DND-41 (cell line): ENCODE data around the gene ALG12.

ENCODE experiments used
- ATAC-seq: fragments of 200-7000 bp; cut with Tn5 transposase; 3 replicates; pipeline ENCODE4 v1.9.1; 2021; ENCODE audit warnings: low read depth; ENCODE audit not compliant: insufficient read depth
- DNase-seq: peaks from one replicate; pipeline ENCODE4 v3.0.0-alpha.2; 2020
- H2AFZ ChIP-seq: 2 replicates; pipeline ENCODE4 v1.6.0; 2012; ENCODE audit warnings: low read depth, low read length
- H3K27ac ChIP-seq: 2 replicates; pipeline ENCODE4 v1.5.1; 2012; ENCODE audit warnings: low read length, inconsistent platforms
- H3K27me3 ChIP-seq: fragments of 200-600 bp; sonication (generic); 2 replicates; pipeline ENCODE4 v1.6.0; 2012; ENCODE audit warnings: low read length, mild to moderate bottlenecking, inconsistent platforms; ENCODE audit not compliant: insufficient read depth, poor library complexity
- H3K36me3 ChIP-seq: 2 replicates; pipeline ENCODE4 v1.5.1; 2012; ENCODE audit warnings: low read length, inconsistent platforms; ENCODE audit not compliant: insufficient read depth
- H3K4me1 ChIP-seq: 2 replicates; pipeline ENCODE4 v1.5.1; 2012; ENCODE audit warnings: mild to moderate bottlenecking, low read length; ENCODE audit not compliant: insufficient read depth
- H3K4me2 ChIP-seq: 2 replicates; pipeline ENCODE4 v1.6.0; 2012; ENCODE audit warnings: mild to moderate bottlenecking, moderate library complexity, low read length, inconsistent platforms; ENCODE audit not compliant: insufficient read depth
- H3K4me3 ChIP-seq, 2 experiments: fragments of 200-600 bp in 1 of 2; shearing (Covaris generic) in 1 of 2; 2 replicates each; pipeline ENCODE4 v1.5.1; 2012 to 2016; ENCODE audit warnings: inconsistent platforms in 2 of 2, low read length in 2 of 2, mild to moderate bottlenecking in 2 of 2, low read depth in 1 of 2, moderate library complexity in 1 of 2
- H3K79me2 ChIP-seq: 2 replicates; pipeline ENCODE4 v1.6.0; 2012; ENCODE audit warnings: low read length, inconsistent platforms; ENCODE audit not compliant: insufficient read depth
- H3K9ac ChIP-seq: 2 replicates; pipeline ENCODE4 v1.6.0; 2012; ENCODE audit warnings: low read depth, mild to moderate bottlenecking, inconsistent platforms, low read length, moderate library complexity
- H3K9me3 ChIP-seq: 2 replicates; pipeline ENCODE4 v1.5.1; 2012; ENCODE audit warnings: low read length, moderate library complexity, mild to moderate bottlenecking, inconsistent platforms; ENCODE audit not compliant: insufficient read depth, severe bottlenecking
- H4K20me1 ChIP-seq: 2 replicates; pipeline ENCODE4 v1.6.0; 2012; ENCODE audit warnings: low read length; ENCODE audit not compliant: insufficient read depth
- EZH2 ChIP-seq: IDR thresholded peaks from 3 replicates; pipeline ENCODE4 v1.6.1; 2012; ENCODE audit warnings: borderline replicate concordance, low read depth, mild to moderate bottlenecking, moderate library complexity, low read length, inconsistent platforms; ENCODE audit not compliant: severe bottlenecking
- TF ChIP-seq, protein P1 (sequence below): IDR thresholded peaks from 2 replicates; pipeline ENCODE4 v1.5.1; 2012; ENCODE audit warnings: borderline replicate concordance, low read length, moderate library complexity, mild to moderate bottlenecking; ENCODE audit not compliant: poor library complexity, severe bottlenecking; ENCODE audit errors: extremely low read depth

Gene ALG12

GRCh38 chr22:49861642-49862495, 56.4 kb downstream of the ALG12 start:
- Histone ChIP-seq H3K4me1 (peaks cover 16% of the 10 kb centered on the region), H3K4me2 (no peak overlapping the region), H3K27ac (no peak overlapping the region), H4K20me1 (peaks cover 61% of the 10 kb centered on the region), H3K9ac (no peak overlapping the region), H3K4me3 (no peak overlapping the region), H2AFZ (no peak overlapping the region), H3K27me3 (no peaks in the 10 kb centered on the region), H3K79me2 (peaks cover 98% of the 10 kb centered on the region), H3K36me3 (peaks cover 16% of the 10 kb centered on the region), H3K9me3 (peaks cover 8% of the 10 kb centered on the region)
- no peak for ATAC-seq
- TF ChIP-seq, protein P1, sequence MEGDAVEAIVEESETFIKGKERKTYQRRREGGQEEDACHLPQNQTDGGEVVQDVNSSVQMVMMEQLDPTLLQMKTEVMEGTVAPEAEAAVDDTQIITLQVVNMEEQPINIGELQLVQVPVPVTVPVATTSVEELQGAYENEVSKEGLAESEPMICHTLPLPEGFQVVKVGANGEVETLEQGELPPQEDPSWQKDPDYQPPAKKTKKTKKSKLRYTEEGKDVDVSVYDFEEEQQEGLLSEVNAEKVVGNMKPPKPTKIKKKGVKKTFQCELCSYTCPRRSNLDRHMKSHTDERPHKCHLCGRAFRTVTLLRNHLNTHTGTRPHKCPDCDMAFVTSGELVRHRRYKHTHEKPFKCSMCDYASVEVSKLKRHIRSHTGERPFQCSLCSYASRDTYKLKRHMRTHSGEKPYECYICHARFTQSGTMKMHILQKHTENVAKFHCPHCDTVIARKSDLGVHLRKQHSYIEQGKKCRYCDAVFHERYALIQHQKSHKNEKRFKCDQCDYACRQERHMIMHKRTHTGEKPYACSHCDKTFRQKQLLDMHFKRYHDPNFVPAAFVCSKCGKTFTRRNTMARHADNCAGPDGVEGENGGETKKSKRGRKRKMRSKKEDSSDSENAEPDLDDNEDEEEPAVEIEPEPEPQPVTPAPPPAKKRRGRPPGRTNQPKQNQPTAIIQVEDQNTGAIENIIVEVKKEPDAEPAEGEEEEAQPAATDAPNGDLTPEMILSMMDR, result no peak
- no peak for TF ChIP-seq EZH2
- no peak for DNase-seq

DNA sequence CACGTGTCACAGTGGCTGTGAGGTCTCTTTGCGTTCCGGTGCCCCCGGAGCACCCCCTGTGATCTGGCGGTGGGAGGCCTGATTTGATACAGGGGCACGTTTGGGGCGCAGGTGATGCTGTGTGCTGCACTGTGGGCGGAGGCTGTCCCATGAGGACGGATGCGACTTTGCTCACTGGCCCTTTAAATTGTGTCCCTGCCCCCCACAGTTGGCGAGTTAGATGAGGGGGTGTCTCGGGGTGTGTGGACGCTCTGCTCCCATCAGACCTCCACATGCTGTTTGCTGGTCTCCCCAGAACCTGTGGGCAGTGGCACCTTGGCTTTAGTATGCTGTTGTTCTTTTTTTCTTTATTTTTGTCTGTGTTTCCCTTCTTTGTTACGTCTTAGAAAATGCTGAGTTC, 59.4 kb downstream of the ALG12 start:
- H3K27ac ChIP-seq, result no peak overlapping the region
- peaks cover 32% of the 10 kb centered on the region for H3K4me1 ChIP-seq
- no peaks in the 10 kb centered on the region for H3K27me3 ChIP-seq
- no peak for ATAC-seq
- H2AFZ ChIP-seq, result no peak overlapping the region
- H3K79me2 ChIP-seq, result peaks cover 96% of the 10 kb centered on the region
- peaks cover 20% of the 10 kb centered on the region for H3K36me3 ChIP-seq
- H3K9ac ChIP-seq, result no peak overlapping the region
- peaks cover 70% of the 10 kb centered on the region for H4K20me1 ChIP-seq
- no peak for TF ChIP-seq EZH2
- TF ChIP-seq, protein P1, result no peak
- no peaks in the 10 kb centered on the region for H3K9me3 ChIP-seq
- no peak for DNase-seq
- no peak overlapping the region for H3K4me3 ChIP-seq
- H3K4me2 ChIP-seq, result no peak overlapping the region

GRCh38 chr22:49856766-49857618, 61.2 kb downstream of the ALG12 start:
- ATAC-seq (no peak), DNase-seq (no peak)
- Histone ChIP-seq H3K79me2 (peaks cover 78% of the 10 kb centered on the region), H3K9ac (no peak overlapping the region), H3K4me3 (no peak overlapping the region), H2AFZ (no peak overlapping the region), H3K36me3 (peaks cover 20% of the 10 kb centered on the region), H4K20me1 (peaks cover 59% of the 10 kb centered on the region), H3K4me2 (peak overlapping the region; percentile 39; the same call in 1 of the 2 replicates), H3K27me3 (no peaks in the 10 kb centered on the region), H3K4me1 (peaks cover 39% of the 10 kb centered on the region), H3K27ac (no peak overlapping the region), H3K9me3 (no peaks in the 10 kb centered on the region)
- no peak for TF ChIP-seq EZH2
